Neural cell (in vitro differentiated cells): Measurements from ENCODE around the gene LTBP1. TPM values are rescaled to one million over a fixed set of nuclear protein-coding genes. Genes with fewer than 3 reads are reported as not detected.

Experiments
- H2AFZ ChIP-seq: fragments of 200-600, 300-800 bp; sonication (generic), shearing (Covaris generic); 2 replicates; pipeline ENCODE4 v1.6.0; 2014; ENCODE audit warnings: low read depth, mild to moderate bottlenecking, antibody characterized with exemption, low read length, moderate library complexity
- H3F3A ChIP-seq: fragments of 200-600 bp; shearing (Covaris generic); 2 replicates; pipeline ENCODE4 v1.6.1; 2016; ENCODE audit warnings: mild to moderate bottlenecking, moderate library complexity, mixed read lengths, antibody characterized with exemption, low read length; ENCODE audit not compliant: insufficient read depth, poor library complexity, severe bottlenecking
- H3K27ac ChIP-seq: fragments of 200-600, 300-800 bp; sonication (generic), shearing (Covaris generic); 2 replicates; pipeline ENCODE4 v1.5.1; 2014; ENCODE audit warnings: mild to moderate bottlenecking, low read length, moderate library complexity
- H3K27me3 ChIP-seq: fragments of 300-800, 200-600 bp; sonication (generic), shearing (Covaris generic); 2 replicates; pipeline ENCODE4 v1.6.0; 2014; ENCODE audit warnings: mild to moderate bottlenecking, low read depth, low read length, moderate library complexity; ENCODE audit not compliant: insufficient read depth
- H3K36me3 ChIP-seq: fragments of 300-800, 200-600 bp; sonication (generic), shearing (Covaris generic); 2 replicates; pipeline ENCODE4 v1.5.1; 2014; ENCODE audit warnings: mild to moderate bottlenecking, antibody characterized with exemption, low read length, moderate library complexity; ENCODE audit not compliant: insufficient read depth
- H3K4me2 ChIP-seq: fragments of 300-800, 200-600 bp; sonication (generic), shearing (Covaris generic); 2 replicates; pipeline ENCODE4 v1.6.0; 2014; ENCODE audit warnings: mild to moderate bottlenecking, low read length
- H3K4me3 ChIP-seq: fragments of 300-800, 200-600 bp; sonication (generic), shearing (Covaris generic); 2 replicates; pipeline ENCODE4 v1.5.1; 2014; ENCODE audit warnings: mild to moderate bottlenecking, low read length, moderate library complexity
- H3K79me2 ChIP-seq: fragments of 200-600 bp; shearing (Covaris generic); replicated peaks from 2 replicates; pipeline ENCODE4 v1.6.0; 2014; ENCODE audit warnings: mild to moderate bottlenecking, low read length, moderate library complexity; ENCODE audit not compliant: insufficient read depth
- H3K9ac ChIP-seq: fragments of 300-800, 200-600 bp; sonication (generic), shearing (Covaris generic); 2 replicates; pipeline ENCODE4 v1.6.1; 2016; ENCODE audit warnings: mild to moderate bottlenecking, low read length, mixed read lengths
- H3K9me2 ChIP-seq: fragments of 200-600 bp; shearing (Covaris generic); 2 replicates; pipeline ENCODE4 v1.6.1; 2016; ENCODE audit warnings: mild to moderate bottlenecking, low read length, mixed read lengths; ENCODE audit not compliant: insufficient read depth
- H3K9me3 ChIP-seq: fragments of 200-600, 300-800 bp; sonication (generic), shearing (Covaris generic); 2 replicates; pipeline ENCODE4 v1.6.1; 2016; ENCODE audit warnings: mild to moderate bottlenecking, mixed run types, low read length, moderate library complexity, mixed read lengths
- H4K20me1 ChIP-seq: fragments of 200-600 bp; shearing (Covaris generic); 2 replicates; pipeline ENCODE4 v1.6.1; 2016; ENCODE audit warnings: mild to moderate bottlenecking, mixed run types; ENCODE audit not compliant: insufficient read depth
- EP300 ChIP-seq: fragments of 450-650 bp; conservative IDR thresholded peaks from 2 replicates; pipeline ENCODE4 v1.6.1; 2014; ENCODE audit warnings: antibody characterized with exemption, mild to moderate bottlenecking, moderate library complexity; ENCODE audit not compliant: poor library complexity, severe bottlenecking
- EZH2 ChIP-seq: fragments of 200-600, 300-800 bp; shearing (Covaris generic), sonication (generic); IDR thresholded peaks from 2 replicates; pipeline ENCODE4 v1.6.1; 2014; ENCODE audit warnings: antibody characterized with exemption, low read length, borderline replicate concordance, mild to moderate bottlenecking; ENCODE audit not compliant: insufficient read depth, poor library complexity, severe bottlenecking
- MXI1 ChIP-seq: fragments of 450-650 bp; conservative IDR thresholded peaks from 2 replicates; pipeline ENCODE4 v1.6.1; 2014; ENCODE audit warnings: antibody characterized with exemption, mild to moderate bottlenecking; ENCODE audit not compliant: poor library complexity, severe bottlenecking
- POLR2AphosphoS5 ChIP-seq: IDR thresholded peaks from 2 replicates; pipeline ENCODE4 v1.6.1; 2012
- RAD21 ChIP-seq: fragments of 450-650 bp; conservative IDR thresholded peaks from 2 replicates; pipeline ENCODE4 v1.6.1; 2014; ENCODE audit warnings: antibody characterized with exemption, mild to moderate bottlenecking, moderate library complexity
- SMC3 ChIP-seq: fragments of 450-650 bp; conservative IDR thresholded peaks from 2 replicates; pipeline ENCODE4 v1.6.1; 2014; ENCODE audit warnings: antibody characterized with exemption, mild to moderate bottlenecking, moderate library complexity; ENCODE audit not compliant: poor library complexity
- TAF1 ChIP-seq: IDR thresholded peaks from 2 replicates; pipeline ENCODE4 v1.6.1; 2012; ENCODE audit warnings: low read depth
- polyA plus RNA-seq: library from polyadenylated mRNA; depleted of rRNA; stranded (reverse); fragments of >200 nt; gene quantifications from 2 replicates; pipeline ENCODE4 v1.2.3, GENCODE V29; 2014
- TF ChIP-seq, protein P1 (sequence below): IDR thresholded peaks from 2 replicates; pipeline ENCODE4 v1.6.1; 2012; ENCODE audit warnings: borderline replicate concordance
- TF ChIP-seq, protein P2 (sequence below): fragments of 450-650 bp; IDR thresholded peaks from 2 replicates; pipeline ENCODE4 v1.5.1; 2014; ENCODE audit warnings: antibody characterized with exemption, mild to moderate bottlenecking, moderate library complexity; ENCODE audit not compliant: poor library complexity, severe bottlenecking

Gene LTBP1
- polyA plus RNA-seq, 1 donor from 2014 or later, result 1.8 TPM

DNA sequence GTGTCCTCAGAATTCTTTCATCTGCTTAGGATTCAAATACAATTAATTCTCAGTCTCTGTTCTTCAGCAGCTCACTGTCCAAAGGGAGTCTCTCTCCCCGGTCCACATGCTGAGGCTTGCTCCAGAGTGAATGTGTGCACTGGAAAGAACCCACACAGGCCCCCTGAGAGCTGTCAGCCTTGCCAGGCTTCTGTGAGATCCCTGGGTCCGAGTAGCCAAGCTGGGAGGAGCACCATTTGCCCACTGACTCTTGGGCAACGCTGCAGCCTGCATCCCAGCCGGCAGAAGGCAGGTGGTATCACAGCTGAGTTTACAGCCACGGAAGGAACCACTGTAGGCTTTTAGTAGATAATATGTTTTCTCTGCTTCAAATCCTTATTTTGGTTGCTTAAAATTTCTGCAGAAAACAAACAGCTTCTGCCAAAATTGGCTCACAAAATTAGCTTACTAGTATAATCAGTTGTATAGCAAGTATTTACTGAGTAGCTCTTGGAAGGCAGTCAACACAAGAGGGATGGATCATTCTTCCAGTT is 21.4 kb upstream of the LTBP1 start:
- no peaks in the 10 kb centered on the region for H3K27me3 ChIP-seq
- H4K20me1 ChIP-seq, result no peaks in the 10 kb centered on the region
- H3K4me2 ChIP-seq, result no peak overlapping the region
- no peaks in the 10 kb centered on the region for H3K36me3 ChIP-seq
- H2AFZ ChIP-seq, result no peak overlapping the region
- no peaks in the 10 kb centered on the region for H3K9me2 ChIP-seq
- TF ChIP-seq MXI1, result no peak
- no peak for TF ChIP-seq TAF1
- TF ChIP-seq, protein P1, sequence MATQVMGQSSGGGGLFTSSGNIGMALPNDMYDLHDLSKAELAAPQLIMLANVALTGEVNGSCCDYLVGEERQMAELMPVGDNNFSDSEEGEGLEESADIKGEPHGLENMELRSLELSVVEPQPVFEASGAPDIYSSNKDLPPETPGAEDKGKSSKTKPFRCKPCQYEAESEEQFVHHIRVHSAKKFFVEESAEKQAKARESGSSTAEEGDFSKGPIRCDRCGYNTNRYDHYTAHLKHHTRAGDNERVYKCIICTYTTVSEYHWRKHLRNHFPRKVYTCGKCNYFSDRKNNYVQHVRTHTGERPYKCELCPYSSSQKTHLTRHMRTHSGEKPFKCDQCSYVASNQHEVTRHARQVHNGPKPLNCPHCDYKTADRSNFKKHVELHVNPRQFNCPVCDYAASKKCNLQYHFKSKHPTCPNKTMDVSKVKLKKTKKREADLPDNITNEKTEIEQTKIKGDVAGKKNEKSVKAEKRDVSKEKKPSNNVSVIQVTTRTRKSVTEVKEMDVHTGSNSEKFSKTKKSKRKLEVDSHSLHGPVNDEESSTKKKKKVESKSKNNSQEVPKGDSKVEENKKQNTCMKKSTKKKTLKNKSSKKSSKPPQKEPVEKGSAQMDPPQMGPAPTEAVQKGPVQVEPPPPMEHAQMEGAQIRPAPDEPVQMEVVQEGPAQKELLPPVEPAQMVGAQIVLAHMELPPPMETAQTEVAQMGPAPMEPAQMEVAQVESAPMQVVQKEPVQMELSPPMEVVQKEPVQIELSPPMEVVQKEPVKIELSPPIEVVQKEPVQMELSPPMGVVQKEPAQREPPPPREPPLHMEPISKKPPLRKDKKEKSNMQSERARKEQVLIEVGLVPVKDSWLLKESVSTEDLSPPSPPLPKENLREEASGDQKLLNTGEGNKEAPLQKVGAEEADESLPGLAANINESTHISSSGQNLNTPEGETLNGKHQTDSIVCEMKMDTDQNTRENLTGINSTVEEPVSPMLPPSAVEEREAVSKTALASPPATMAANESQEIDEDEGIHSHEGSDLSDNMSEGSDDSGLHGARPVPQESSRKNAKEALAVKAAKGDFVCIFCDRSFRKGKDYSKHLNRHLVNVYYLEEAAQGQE, result no peak
- no peak for TF ChIP-seq EP300
- no peak for TF ChIP-seq SMC3
- TF ChIP-seq, protein P2, sequence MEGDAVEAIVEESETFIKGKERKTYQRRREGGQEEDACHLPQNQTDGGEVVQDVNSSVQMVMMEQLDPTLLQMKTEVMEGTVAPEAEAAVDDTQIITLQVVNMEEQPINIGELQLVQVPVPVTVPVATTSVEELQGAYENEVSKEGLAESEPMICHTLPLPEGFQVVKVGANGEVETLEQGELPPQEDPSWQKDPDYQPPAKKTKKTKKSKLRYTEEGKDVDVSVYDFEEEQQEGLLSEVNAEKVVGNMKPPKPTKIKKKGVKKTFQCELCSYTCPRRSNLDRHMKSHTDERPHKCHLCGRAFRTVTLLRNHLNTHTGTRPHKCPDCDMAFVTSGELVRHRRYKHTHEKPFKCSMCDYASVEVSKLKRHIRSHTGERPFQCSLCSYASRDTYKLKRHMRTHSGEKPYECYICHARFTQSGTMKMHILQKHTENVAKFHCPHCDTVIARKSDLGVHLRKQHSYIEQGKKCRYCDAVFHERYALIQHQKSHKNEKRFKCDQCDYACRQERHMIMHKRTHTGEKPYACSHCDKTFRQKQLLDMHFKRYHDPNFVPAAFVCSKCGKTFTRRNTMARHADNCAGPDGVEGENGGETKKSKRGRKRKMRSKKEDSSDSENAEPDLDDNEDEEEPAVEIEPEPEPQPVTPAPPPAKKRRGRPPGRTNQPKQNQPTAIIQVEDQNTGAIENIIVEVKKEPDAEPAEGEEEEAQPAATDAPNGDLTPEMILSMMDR, result no peak
- no peak for TF ChIP-seq RAD21
- TF ChIP-seq POLR2AphosphoS5, result no peak
- no peak for TF ChIP-seq EZH2
- no peaks in the 10 kb centered on the region for H3F3A ChIP-seq
- no peak overlapping the region for H3K27ac ChIP-seq
- no peak overlapping the region for H3K9ac ChIP-seq
- H3K79me2 ChIP-seq, result no peaks in the 10 kb centered on the region
- H3K4me3 ChIP-seq, result no peak overlapping the region
- H3K9me3 ChIP-seq, result no peaks in the 10 kb centered on the region

DNA sequence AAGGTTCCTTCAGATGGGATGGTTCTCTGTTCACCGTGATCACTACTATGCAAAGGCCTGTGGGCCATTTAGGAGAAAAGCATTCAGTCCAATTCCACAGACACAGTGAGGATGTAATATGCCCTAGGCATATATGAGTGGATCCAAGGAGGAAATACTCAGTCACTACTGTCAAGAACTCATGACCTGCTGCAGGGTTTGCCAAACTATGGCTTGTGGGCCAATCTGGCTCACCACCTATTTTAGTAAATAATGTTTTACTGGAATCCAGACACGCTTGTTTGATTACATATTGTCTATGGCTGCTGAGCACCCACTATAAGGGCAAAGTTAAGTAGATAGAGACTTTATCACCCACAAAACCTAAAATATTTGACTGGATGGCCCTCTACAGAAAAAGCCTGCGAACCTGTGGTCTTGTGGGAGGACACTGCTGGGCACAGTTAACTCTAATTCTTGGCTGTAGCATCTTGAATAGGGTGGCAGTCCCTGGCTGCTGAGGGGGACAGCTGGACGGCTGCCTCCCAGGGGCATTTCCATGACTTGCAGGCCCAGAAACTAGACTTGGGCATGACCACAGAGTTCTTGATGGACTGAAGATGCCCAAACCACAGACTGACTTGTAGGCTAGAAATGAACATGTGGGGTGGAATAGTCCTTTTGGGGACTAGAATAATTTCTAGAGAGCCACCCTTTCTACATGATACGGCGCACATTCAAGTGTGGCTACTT is 20.6 kb upstream of the LTBP1 start:
- no peak overlapping the region for H3K4me2 ChIP-seq
- no peaks in the 10 kb centered on the region for H4K20me1 ChIP-seq
- TF ChIP-seq EP300 (no peak), RAD21 (no peak), SMC3 (no peak), EZH2 (no peak), MXI1 (no peak)
- TF ChIP-seq, protein P1, result no peak
- H3F3A ChIP-seq, result no peaks in the 10 kb centered on the region
- H3K9ac ChIP-seq, result no peak overlapping the region
- H3K9me3 ChIP-seq, result no peaks in the 10 kb centered on the region
- no peak overlapping the region for H3K4me3 ChIP-seq
- H3K27me3 ChIP-seq, result no peaks in the 10 kb centered on the region
- no peak overlapping the region for H2AFZ ChIP-seq
- H3K36me3 ChIP-seq, result no peaks in the 10 kb centered on the region
- no peaks in the 10 kb centered on the region for H3K79me2 ChIP-seq
- no peak overlapping the region for H3K27ac ChIP-seq
- no peaks in the 10 kb centered on the region for H3K9me2 ChIP-seq
